Measurements from ENCODE around the gene PUS1.

PUS1 gene

DNA sequence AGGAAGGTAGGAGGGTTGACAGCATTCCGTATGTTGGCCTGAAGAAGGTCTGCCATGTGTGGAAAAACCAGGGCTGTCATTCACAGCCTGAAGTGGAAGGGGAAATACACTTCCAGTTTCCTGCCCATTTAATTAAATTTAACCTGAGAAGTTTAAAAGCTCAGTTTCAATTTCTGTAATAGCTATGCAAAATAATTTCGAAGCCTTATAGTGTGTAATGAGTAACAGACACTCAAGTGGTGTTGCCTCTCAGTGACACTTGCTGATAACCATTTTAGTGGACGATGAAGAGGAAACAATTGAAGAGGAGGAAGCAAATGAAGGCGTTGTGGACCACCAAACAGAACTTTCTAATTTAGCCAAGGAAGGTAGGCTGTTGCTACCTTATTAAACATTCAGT, 65.5 kb downstream of the PUS1 start:
- Histone ChIP-seq H3K27ac (ENCODE audit: low read depth in 2 of 2, low read length in 2 of 2) (no peak overlapping the region), H3K9me3 (ENCODE audit: control insufficient read depth in 2 of 2, low read length in 2 of 2) (no peaks in the 10 kb centered on the region), H3K4me1 (ENCODE audit: control insufficient read depth in 2 of 2, insufficient read depth in 2 of 2, low read length in 2 of 2) (no peaks in the 10 kb centered on the region), H3K4me3 (ENCODE audit: low read length in 2 of 2) (no peak overlapping the region), H3K36me3 (ENCODE audit: control insufficient read depth in 2 of 2, insufficient read depth in 2 of 2, low read length in 2 of 2) (peaks cover 53 to 60% of the 10 kb centered on the region in 2 donors), H3K9ac (ENCODE audit: low read depth in 1 of 2, low read length in 2 of 2) (no peak overlapping the region), H3K27me3 (ENCODE audit: control insufficient read depth in 2 of 2, insufficient read depth in 2 of 2, low read length in 2 of 2) (no peaks in the 10 kb centered on the region)
